ENCODE results near the gene ADAM33.

DNA sequence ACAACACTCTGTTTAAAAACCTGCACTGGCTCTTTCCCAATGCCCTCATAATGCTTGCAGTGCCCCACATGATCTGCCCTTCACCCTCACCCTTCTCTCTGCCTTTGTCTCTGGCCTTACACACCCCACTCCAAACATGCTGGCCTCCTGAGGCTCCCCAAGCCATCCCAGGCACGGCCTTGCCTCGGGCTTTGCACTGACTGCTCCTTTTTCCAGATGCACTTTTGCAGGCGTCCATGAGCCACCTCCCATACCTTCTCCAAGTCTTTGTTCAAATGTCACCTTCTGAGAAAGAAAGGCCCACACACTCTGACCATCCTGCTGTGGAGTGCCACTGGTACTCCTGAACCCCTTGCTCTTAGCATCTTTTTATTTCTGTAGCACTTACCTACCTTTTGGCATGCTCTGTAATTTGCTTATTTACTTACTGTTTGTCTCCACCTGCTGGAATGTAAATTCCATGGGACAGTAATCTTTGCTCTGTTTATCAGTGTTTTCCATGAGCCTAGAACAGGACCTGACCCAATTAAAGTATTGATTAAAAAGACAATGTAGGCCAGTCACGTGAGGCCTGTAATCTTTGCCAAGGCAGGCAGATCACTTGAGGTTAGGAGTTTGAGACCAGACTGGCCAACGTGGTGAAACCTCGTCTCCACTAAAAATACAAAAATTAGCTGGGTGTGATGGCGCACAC, 49.4 kb downstream of the ADAM33 start:
- TF ChIP-seq POLR2A (IDR thresholded peaks at IDR 0.05; ENCODE audit: low read depth, low read length) (no peak), TAF1 (IDR thresholded peaks at IDR 0.05; ENCODE audit: borderline replicate concordance, low read depth, low read length) (no peak), POLR2AphosphoS5 (IDR thresholded peaks at IDR 0.05; ENCODE audit: low read depth, low read length) (no peak)

Measured in GM12892 (cell line).